HL-60/S4 treated with phorbol 12-myristate 13-acetate at 8.2 ng/mL for 4 days and 3 days (cell line): Measurements from ENCODE around the gene OLIG2.

Source experiments
- in situ Hi-C: fragments of 300-500 bp; cut with MboI; formaldehyde crosslinking; loops from 2 replicates; pipeline ENCODE4 v1.15.0; 2022; ENCODE audit warnings: low sequenced_read_pairs

The OLIG2 gene

GRCh38 chr21:33063375-33063883 lies 37.7 kb downstream of the OLIG2 start:
- in situ Hi-C loops = no loop called here

DNA sequence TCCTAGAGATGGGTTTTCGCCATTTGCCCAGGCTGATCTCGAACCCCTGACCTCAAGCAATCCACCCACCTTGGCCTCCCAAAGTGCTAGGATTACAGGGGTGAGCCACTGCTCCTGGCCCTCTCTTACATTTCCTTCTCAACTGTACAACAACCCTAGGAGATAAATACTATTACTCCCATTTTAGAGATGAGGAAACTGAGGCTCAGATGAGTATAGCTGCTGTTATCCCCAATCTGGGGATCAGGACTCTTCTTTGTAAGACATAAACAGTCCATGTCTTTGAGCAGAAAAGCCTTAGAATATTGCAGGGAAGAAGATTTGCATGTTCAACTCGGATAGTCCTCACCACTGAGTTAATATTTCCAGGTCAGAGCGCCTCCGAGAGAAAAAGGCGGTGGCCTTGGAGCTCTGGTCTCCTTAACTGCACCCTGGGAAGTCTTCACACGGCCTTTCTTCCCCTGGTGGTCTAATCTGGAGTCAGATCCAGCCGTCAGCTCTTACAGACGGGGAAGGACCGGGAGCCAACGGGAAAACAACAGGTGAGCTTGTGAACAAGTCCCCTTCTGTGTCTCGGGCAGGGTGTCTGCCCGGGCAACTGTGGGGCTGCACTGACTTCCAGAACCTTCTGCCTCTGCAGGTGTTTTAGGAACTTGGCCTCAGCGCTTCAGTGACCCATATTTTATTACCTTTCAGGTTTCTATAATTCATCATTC lies 38.3 kb downstream of the OLIG2 start:
- in situ Hi-C loops = no loop called here

DNA sequence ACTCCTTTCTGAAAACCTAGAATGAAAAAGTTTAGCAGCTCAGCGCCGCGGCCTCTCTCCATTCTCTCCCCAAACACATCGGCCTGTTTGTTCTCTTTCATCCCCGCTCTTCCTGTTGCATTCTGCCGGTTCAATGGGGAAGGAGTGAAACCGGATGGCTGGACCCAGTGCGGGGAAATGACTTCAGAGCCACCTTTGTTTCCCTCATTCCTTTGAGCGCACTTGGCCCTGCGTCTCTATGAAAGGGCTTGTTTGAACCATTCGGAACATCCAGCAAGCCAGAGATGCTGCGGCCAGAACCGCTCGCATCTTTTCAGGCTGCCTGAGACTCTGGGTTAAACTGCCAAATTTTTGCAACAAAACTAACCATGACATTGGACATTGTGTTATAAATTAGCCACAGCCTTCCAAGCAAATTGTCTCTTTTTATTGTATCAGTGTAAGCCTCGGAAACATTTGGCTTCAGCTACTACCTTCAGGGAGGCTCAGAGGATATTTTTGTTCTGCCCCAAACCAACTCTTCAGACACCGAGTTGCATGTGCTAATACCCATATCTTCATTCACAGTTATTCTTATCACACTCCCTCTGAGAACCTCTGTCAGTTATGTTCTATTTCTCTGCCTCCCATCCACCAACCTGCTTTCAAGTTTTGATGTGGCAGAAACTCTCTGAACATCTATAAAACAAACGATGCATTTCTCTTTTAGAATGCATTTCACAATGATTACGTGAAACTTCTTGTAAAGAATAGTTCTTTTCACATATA lies 39.1 kb downstream of the OLIG2 start:
- in situ Hi-C loops = no loop called here

DNA sequence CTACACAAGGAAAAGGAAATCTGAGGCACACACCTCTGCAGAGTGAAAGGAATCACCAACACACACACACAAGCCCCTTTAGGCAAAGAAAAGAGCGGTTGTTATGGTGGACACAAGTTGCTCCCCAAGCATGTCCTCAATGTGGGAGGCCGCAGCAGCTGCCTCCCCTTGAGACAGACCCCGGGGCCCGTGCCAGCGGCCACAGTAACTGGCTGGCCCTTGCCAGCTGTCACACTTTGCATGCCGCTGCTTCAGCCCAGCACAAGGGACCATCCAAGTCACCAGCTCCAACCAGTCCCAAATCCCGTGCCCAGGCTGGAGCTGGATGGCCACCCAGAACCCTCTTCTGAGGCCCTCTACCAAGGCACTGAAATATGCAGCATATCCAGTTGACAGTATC lies 41.3 kb downstream of the OLIG2 start:
- in situ Hi-C loops = no loop called here

DNA sequence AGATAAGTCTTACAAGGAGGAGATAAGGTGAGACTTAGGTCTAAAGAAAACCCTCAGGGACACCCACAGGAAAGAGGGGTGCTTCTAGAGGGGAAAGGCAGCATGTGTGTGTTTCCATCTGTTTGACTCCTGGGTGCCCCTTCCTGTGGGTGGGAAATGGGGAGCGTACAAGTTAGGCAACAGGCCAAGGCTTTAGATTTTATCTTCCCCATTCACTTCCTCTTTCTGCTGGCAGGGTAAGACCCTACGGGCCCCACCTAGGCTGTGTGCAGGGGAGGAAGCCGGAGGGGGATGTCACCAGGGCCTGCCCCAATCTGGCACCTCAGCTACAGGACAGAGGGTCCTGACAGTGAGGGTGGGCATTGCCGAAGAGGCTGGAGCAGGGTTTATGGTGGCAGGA lies 41.7 kb downstream of the OLIG2 start:
- in situ Hi-C loops = no loop called here

- in situ Hi-C loops = no loop called here
Measured at GRCh38 chr21:33069243-33069642, 43.5 kb downstream of the OLIG2 start.

DNA sequence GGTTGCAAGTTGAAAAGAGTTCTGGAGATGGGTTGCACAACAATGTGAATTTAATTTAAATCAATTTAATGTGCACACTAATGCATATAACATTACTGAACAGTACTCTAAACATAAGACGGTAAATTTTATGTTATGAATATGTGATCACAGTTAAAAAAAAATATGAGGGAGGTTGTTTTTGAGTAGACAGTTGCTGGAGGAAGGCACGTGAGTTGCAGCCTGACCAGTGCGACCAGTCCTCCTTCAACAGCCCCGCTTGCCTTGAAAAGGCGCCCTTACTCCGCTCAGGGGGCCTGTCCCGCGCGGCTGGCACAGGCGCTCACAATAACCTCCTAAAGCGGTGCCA lies 43.9 kb downstream of the OLIG2 start:
- in situ Hi-C loops = no loop called here

DNA sequence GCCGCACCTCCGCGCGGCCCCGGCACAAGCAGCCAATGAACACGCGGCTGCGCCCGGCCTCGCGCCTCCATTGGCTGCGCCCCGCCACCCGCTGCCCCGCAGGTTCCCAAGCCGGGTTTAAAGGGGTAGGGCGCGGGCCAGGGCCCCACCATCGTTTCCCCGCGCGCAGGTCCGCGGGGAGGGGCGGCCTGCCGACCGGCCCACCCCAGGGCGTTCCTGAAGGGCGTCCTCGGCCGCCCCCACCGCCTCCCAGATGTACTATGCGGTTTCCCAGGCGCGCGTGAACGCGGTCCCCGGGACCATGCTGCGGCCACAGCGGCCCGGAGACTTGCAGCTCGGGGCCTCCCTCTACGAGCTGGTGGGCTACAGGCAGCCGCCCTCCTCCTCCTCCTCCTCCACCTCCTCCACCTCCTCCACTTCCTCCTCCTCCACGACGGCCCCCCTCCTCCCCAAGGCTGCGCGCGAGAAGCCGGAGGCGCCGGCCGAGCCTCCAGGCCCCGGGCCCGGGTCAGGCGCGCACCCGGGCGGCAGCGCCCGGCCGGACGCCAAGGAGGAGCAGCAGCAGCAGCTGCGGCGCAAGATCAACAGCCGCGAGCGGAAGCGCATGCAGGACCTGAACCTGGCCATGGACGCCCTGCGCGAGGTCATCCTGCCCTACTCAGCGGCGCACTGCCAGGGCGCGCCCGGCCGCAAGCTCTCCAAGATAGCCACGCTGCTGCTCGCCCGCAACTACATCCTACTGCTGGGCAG lies 44.4 kb downstream of the OLIG2 start, which contains the start of gene OLIG1:
OLIG1 (plus strand) TSS at position 148 of the 750 bp plus-strand sequence; CDS start at position 254, 106 bp downstream.
- in situ Hi-C loops = no loop called here

- in situ Hi-C loops = no loop called here
Measured at GRCh38 chr21:33070744-33070997, 44.9 kb downstream of the OLIG2 start.

DNA sequence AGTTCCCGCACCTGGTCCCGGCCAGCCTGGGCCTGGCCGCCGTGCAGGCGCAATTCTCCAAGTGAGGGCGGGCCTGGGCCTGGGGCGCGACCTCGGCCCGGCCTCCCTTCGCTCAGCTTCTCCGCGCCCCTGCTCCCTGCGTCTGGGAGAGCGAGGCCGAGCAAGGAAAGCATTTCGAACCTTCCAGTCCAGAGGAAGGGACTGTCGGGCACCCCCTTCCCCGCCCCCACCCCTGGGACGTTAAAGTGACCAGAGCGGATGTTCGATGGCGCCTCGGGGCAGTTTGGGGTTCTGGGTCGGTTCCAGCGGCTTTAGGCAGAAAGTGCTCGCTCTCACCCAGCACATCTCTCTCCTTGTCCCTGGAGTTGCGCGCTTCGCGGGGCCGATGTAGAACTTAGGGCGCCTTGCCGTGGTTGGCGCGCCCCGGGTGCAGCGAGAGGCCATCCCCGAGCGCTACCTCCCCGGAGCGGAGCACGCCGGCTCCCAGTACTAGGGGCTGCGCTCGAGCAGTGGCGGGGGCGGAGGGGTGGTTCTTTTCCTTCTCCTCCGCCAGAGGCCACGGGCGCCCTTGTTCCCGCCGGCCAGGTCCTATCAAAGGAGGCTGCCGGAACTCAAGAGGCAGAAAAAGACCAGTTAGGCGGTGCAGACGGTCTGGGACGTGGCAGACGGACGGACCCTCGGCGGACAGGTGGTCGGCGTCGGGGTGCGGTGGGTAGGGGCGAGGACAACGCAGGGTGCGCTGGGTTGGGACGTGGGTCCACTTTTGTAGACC lies 45.4 kb downstream of the OLIG2 start:
- in situ Hi-C loops = no loop called here

GRCh38 chr21:33071770-33072306 lies 46.1 kb downstream of the OLIG2 start:
- in situ Hi-C loops = no loop called here

- in situ Hi-C loops = no loop called here
Measured at GRCh38 chr21:33073636-33074035, 47.9 kb downstream of the OLIG2 start.

DNA sequence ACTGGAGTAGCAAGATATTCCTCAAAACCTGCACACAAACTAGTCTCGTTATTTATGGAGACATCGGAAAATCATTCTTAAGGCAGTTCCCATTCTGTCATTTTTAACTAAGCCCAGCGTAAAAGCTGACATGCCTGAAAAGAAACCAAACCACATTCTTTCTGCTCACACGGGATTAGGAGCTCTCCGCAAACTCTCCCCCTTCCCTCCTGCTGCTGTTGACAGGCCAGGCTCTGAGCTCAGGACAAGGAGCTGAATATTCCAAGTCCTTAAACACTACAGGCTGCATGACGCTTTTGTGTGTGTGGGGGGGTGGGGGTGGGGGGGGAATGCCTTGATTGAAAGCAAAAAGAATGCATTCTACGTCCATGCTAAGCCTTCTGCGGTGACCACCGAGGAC lies 49.4 kb downstream of the OLIG2 start:
- in situ Hi-C loops = no loop called here

- in situ Hi-C loops = no loop called here
Measured at GRCh38 chr21:33075596-33076195, 50.0 kb downstream of the OLIG2 start.

GRCh38 chr21:33076600-33077329 lies 51.0 kb downstream of the OLIG2 start:
- in situ Hi-C loops = no loop called here
